ENCODE measurements around the gene TNFAIP8L1.

The TNFAIP8L1 gene

DNA sequence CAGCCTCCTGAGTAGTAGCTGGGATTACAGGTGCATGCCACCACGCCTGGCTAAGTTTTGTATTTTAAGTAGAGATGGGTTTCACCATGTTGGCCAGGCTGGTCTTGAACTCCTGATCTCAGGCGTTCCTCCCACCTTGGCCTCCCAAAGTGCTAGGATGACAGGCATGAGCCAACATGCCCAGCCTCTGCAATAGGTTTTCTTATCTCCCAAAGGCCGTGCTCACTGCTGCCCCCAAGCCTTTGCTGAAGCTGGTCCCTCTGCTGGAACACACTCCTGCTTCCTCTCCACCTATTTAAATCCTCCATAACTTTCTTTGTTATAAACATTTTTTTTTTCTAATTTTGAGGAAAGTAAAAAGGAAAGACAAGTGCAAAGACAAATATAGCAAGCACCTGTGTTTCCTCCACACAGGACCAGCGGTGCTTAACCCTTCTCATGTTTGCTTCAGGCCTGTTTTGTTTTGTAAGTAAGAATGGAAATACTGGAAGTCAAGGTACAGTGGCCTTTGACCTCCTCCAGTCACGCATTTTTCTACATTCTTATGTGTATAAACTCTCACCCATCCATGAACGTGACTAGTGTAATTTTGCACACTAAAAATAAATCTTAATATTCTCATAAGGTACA, 14.5 kb upstream of the TNFAIP8L1 start:
- Histone ChIP-seq H3K79me2 (ENCODE audit: low read length) (no peaks in the 10 kb centered on the region), H3K4me3 (ENCODE audit: low read length) (no peak overlapping the region), H3F3A (ENCODE audit: insufficient read depth, low read length) (no peaks in the 10 kb centered on the region), H3K27ac (ENCODE audit: low read length) (no peak overlapping the region), H3K4me1 (ENCODE audit: low read length) (no peaks in the 10 kb centered on the region), H3K4me2 (ENCODE audit: low read depth, low read length) (no peak overlapping the region), H2AFZ (ENCODE audit: low read length) (no peak overlapping the region), H4K20me1 (ENCODE audit: insufficient read depth, low read length) (no peaks in the 10 kb centered on the region), H3K9me2 (replicated peaks; ENCODE audit: insufficient read depth, low read length) (no peaks in the 10 kb centered on the region), H3K9me3 (replicated peaks; ENCODE audit: insufficient read depth, low read length) (no peaks in the 10 kb centered on the region), H3K9ac (ENCODE audit: low read length) (no peak overlapping the region), H3K36me3 (replicated peaks; ENCODE audit: insufficient read depth, low read length) (no peaks in the 10 kb centered on the region), H3K27me3 (replicated peaks; ENCODE audit: insufficient read depth, low read length) (peaks cover 86% of the 10 kb centered on the region)
- TF ChIP-seq EZH2phosphoT487 (IDR thresholded peaks at IDR 0.05; ENCODE audit: low read length) (no peak), EZH2 (optimal IDR thresholded peaks at IDR 0.05; ENCODE audit: low read depth, low read length) (no peak)
- TF ChIP-seq, protein P1, sequence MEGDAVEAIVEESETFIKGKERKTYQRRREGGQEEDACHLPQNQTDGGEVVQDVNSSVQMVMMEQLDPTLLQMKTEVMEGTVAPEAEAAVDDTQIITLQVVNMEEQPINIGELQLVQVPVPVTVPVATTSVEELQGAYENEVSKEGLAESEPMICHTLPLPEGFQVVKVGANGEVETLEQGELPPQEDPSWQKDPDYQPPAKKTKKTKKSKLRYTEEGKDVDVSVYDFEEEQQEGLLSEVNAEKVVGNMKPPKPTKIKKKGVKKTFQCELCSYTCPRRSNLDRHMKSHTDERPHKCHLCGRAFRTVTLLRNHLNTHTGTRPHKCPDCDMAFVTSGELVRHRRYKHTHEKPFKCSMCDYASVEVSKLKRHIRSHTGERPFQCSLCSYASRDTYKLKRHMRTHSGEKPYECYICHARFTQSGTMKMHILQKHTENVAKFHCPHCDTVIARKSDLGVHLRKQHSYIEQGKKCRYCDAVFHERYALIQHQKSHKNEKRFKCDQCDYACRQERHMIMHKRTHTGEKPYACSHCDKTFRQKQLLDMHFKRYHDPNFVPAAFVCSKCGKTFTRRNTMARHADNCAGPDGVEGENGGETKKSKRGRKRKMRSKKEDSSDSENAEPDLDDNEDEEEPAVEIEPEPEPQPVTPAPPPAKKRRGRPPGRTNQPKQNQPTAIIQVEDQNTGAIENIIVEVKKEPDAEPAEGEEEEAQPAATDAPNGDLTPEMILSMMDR (IDR thresholded peaks at IDR 0.05; ENCODE audit: low read length), result peak; percentile 37
- DNase-seq, result no peak

DNA sequence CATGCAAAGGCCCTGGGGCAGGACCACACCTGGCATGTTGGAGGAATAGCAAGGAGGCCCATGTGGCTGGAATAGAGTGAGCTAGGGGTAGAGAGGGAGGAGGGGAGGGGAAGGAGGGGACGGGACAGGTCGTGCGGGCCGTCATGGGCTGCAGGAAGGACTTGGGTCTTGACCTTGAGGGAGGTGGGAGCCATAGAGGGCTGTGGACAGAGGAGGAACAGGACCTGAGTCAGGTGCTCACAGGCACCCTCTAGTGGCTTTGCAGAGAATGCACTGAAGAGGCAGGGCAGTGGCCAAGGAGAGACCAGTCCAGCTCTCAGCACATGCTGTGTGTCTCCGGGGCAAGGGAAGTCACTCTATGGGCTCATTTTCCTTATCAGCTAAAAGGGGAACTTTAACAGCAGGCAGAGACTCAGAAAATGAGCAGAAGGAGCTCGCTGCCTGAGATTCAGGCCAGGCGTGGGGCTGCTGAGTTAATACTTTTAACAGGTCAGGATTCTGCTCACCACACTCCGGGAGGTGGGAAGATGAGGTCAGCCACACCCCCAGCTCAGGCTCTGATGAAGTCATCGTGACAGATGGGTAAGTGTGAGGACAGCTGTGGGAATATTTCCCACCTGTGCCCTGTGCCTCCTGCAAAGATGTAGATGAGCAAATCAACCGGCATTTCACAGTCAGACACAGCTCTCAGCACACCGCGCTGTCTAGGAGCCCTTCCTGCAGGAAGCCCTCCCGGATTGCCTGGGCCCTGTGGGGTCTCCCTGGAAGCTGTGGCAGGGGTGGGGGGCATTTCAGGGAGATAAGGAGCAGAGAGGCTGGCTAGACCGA, 6.0 kb upstream of the TNFAIP8L1 start:
- TF ChIP-seq EZH2 (optimal IDR thresholded peaks at IDR 0.05; ENCODE audit: low read depth, low read length), result no peak
- TF ChIP-seq, protein P1 (IDR thresholded peaks at IDR 0.05; ENCODE audit: low read length), result peak; percentile 95
- H3K4me2 ChIP-seq (ENCODE audit: low read depth, low read length), result no peak overlapping the region
- H3K9me2 ChIP-seq (replicated peaks; ENCODE audit: insufficient read depth, low read length), result no peaks in the 10 kb centered on the region
- H2AFZ ChIP-seq (ENCODE audit: low read length), result no peak overlapping the region
- H3K36me3 ChIP-seq (replicated peaks; ENCODE audit: insufficient read depth, low read length), result no peaks in the 10 kb centered on the region
- H3K9ac ChIP-seq (ENCODE audit: low read length), result no peak overlapping the region
- H3K4me1 ChIP-seq (ENCODE audit: low read length), result no peaks in the 10 kb centered on the region
- H3K27ac ChIP-seq (ENCODE audit: low read length), result no peak overlapping the region
- peaks cover 6% of the 10 kb centered on the region; the same call in 1 of the 2 replicates for H3F3A ChIP-seq (ENCODE audit: insufficient read depth, low read length)
- no peaks in the 10 kb centered on the region for H3K9me3 ChIP-seq (replicated peaks; ENCODE audit: insufficient read depth, low read length)
- H3K79me2 ChIP-seq (ENCODE audit: low read length), result no peaks in the 10 kb centered on the region
- H3K27me3 ChIP-seq (replicated peaks; ENCODE audit: insufficient read depth, low read length), result peaks cover 62% of the 10 kb centered on the region
- DNase-seq, result peak; percentile 60
- no peaks in the 10 kb centered on the region for H4K20me1 ChIP-seq (ENCODE audit: insufficient read depth, low read length)
- no peak overlapping the region for H3K4me3 ChIP-seq (ENCODE audit: low read length)

DNA sequence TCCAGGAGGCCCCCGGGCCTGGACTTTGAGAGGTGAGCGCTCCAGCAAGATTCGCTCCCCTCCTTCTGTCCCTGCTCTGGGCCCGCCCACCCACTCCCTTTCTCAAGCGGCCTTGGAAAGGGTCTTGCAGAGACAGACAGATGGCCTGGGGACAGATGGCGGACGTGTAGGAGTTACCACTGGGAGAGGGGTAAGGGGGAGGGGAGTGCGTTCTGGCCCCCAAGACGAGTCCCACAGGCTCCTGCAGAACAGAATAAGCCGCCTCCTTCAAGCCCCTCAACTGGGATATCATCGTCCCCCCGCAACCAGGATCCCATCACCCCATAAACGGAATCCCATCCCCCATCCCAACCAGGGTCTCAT, 3.6 kb upstream of the TNFAIP8L1 start:
- no peak overlapping the region for H3K27ac ChIP-seq (ENCODE audit: low read length)
- H3K79me2 ChIP-seq (ENCODE audit: low read length), result no peaks in the 10 kb centered on the region

More for the DNA sequence above, 3.6 kb upstream of the TNFAIP8L1 start:
- Histone ChIP-seq H3K9me2 (replicated peaks; ENCODE audit: insufficient read depth, low read length) (no peaks in the 10 kb centered on the region), H3K4me2 (ENCODE audit: low read depth, low read length) (peak overlapping the region; percentile 98), H3K36me3 (replicated peaks; ENCODE audit: insufficient read depth, low read length) (no peaks in the 10 kb centered on the region), H2AFZ (ENCODE audit: low read length) (peak overlapping the region; percentile 88), H3K4me3 (ENCODE audit: low read length) (peak overlapping the region; percentile 66), H3K4me1 (ENCODE audit: low read length) (0 out of 2 replicates have a peak, but pooled peaks cover 5% of the 10 kb centered on the region), H3K9ac (ENCODE audit: low read length) (peak overlapping the region; percentile 33; the same call in 1 of the 2 replicates), H3K27me3 (replicated peaks; ENCODE audit: insufficient read depth, low read length) (peaks cover 44% of the 10 kb centered on the region), H3K9me3 (replicated peaks; ENCODE audit: insufficient read depth, low read length) (no peaks in the 10 kb centered on the region), H3F3A (ENCODE audit: insufficient read depth, low read length) (peaks cover 12% of the 10 kb centered on the region), H4K20me1 (ENCODE audit: insufficient read depth, low read length) (no peaks in the 10 kb centered on the region)
- no peak for DNase-seq
- TF ChIP-seq EZH2 (optimal IDR thresholded peaks at IDR 0.05; ENCODE audit: low read depth, low read length), result no peak
- TF ChIP-seq, protein P1 (IDR thresholded peaks at IDR 0.05; ENCODE audit: low read length), result no peak
- TF ChIP-seq EZH2phosphoT487 (IDR thresholded peaks at IDR 0.05; ENCODE audit: low read length), result no peak
